Memory B cell (primary cell): ENCODE data around the gene PLA2G3.
A peak's percentile ranks its signal among the peaks of the same experiment; 100 is the strongest.
"Not testable (repeated sequence)": the region's sequence is repeated elsewhere in the genome, so short reads cannot be mapped to it uniquely, and the experiment has no call there.

Experiments used
- ATAC-seq: fragments of 150-1000 bp; cut with Tn5 transposase; 2 replicates; pipeline ENCODE4 v1.10.0; 2021; ENCODE audit warnings: low read depth, mild to moderate bottlenecking, moderate library complexity
- DNase-seq, 2 donors: peaks; one replicate each; pipeline ENCODE4 v3.0.0; 2022; ENCODE audit warnings: low spot score in 2 of 2
- H3K27ac Mint-ChIP-seq: one replicate; pipeline ENCODE4 v1.8.0; 2022; ENCODE audit warnings: mild to moderate bottlenecking, moderate library complexity, mixed read lengths
- H3K27me3 Mint-ChIP-seq: one replicate; pipeline ENCODE4 v1.8.0; 2022; ENCODE audit warnings: mixed read lengths
- H3K36me3 Mint-ChIP-seq: one replicate; pipeline ENCODE4 v1.8.0; 2022; ENCODE audit warnings: mild to moderate bottlenecking, mixed read lengths
- H3K4me1 Mint-ChIP-seq: one replicate; pipeline ENCODE4 v1.8.0; 2022; ENCODE audit warnings: mixed read lengths
- H3K4me3 Mint-ChIP-seq: one replicate; pipeline ENCODE4 v1.8.0; 2022; ENCODE audit warnings: mild to moderate bottlenecking, moderate library complexity, mixed read lengths
- H3K9me3 Mint-ChIP-seq: one replicate; pipeline ENCODE4 v1.8.0; 2022; ENCODE audit warnings: mixed read lengths

PLA2G3 gene, protein sequence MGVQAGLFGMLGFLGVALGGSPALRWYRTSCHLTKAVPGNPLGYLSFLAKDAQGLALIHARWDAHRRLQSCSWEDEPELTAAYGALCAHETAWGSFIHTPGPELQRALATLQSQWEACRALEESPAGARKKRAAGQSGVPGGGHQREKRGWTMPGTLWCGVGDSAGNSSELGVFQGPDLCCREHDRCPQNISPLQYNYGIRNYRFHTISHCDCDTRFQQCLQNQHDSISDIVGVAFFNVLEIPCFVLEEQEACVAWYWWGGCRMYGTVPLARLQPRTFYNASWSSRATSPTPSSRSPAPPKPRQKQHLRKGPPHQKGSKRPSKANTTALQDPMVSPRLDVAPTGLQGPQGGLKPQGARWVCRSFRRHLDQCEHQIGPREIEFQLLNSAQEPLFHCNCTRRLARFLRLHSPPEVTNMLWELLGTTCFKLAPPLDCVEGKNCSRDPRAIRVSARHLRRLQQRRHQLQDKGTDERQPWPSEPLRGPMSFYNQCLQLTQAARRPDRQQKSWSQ

DNA sequence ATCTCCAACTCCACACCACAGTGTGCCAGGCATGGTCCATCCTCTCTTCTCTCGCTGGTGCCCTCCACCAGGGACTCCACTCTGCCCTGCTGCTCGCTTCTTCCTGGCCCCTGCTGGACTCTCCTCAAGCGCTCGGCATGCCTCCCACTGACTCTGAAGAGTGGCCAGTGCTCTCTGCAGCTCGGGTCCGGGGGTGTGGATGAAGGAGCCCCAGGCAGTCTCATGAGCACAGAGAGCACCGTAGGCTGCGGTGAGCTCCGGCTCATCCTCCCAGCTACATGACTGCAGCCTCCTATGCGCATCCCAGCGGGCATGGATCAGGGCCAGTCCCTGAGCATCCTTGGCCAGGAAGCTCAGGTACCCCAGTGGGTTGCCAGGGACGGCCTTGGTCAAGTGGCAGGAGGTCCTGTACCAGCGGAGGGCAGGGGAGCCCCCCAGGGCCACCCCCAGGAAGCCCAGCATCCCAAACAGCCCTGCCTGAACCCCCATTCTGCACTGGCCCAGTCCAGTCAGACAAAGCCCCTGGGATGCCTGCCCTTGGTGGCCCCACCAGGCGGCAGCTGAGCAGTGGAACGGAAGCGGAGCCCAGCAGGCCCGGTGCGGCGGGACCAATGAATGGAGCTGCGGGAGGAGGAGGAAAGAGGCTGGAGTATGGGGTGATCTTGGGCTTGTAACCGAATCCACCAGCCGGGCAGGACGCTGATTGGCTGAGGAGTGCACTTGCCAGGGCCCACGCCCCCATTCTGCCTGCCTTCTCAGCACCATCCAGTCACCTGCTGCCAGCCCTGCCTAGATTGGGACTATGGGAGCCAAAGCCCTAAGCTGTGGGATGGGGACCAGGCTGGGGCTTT, at the start of gene PLA2G3:
Gene PLA2G3 (minus strand): TSS at position 643 of the 851 bp plus-strand sequence. CDS start 154 bp downstream, at position 489.
- DNase-seq, result no peak
- H3K9me3 Mint-ChIP-seq, result no peaks in the 10 kb centered on the region
- no peak for ATAC-seq
- H3K36me3 Mint-ChIP-seq, result no peaks in the 10 kb centered on the region
- H3K4me3 Mint-ChIP-seq, result no peak within 1 kb of the TSS
- H3K4me1 Mint-ChIP-seq, result no peaks in the 10 kb centered on the region
- no peak within 1 kb of the TSS for H3K27ac Mint-ChIP-seq
- H3K27me3 Mint-ChIP-seq, result peaks cover 7% of the 10 kb centered on the region

DNA sequence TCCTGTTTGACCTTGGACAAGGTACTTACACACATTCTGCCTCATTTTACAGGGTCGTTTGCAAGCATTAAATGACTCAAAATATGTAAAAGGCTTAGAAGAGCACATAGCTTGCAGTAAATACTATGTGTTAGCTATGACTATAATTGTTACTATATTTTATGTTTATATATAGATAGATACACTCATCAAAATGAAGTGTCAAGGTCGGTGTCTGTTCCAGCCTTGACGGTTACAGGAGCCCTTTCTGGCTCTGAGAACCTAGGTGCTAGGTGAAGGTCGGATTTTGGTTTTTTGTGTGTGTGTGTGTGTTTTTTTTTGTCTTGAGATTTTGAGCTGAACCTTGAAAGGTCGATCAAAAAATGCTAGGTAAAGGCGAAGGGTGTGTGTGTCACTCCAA, 47.3 kb upstream of the PLA2G3 start:
- DNase-seq (no peak), ATAC-seq (no peak)
- Mint-ChIP-seq H3K4me1 (peaks cover 3% of the 10 kb centered on the region), H3K4me3 (no peak overlapping the region), H3K36me3 (peaks cover 24% of the 10 kb centered on the region), H3K27ac (no peak overlapping the region), H3K9me3 (no peaks in the 10 kb centered on the region), H3K27me3 (no peaks in the 10 kb centered on the region)

DNA sequence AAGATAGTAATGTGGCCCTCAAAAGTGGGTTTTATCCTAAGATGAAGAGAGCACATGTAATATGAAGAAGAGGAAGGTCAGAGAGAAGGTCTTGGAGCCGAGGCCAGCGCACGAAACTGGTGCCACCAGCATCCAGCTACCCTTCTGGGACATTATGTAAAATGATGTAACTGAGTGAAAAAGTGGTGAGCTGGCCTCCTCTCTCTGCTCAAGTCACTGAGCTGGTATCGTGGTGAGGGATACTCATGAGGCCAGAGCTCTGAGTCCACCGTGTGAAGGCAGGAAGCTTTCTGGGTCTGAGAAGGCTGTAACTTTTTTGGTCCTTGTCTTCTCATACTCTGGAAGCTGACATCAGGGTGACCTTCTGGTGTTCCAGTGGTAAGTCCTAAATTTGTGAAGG, 44.7 kb upstream of the PLA2G3 start:
- H3K4me1 Mint-ChIP-seq, result peaks cover 5% of the 10 kb centered on the region
- ATAC-seq (no peak), DNase-seq (no peak)
- H3K4me3 Mint-ChIP-seq, result no peak overlapping the region
- no peak overlapping the region for H3K27ac Mint-ChIP-seq
- no peaks in the 10 kb centered on the region for H3K9me3 Mint-ChIP-seq
- no peaks in the 10 kb centered on the region for H3K27me3 Mint-ChIP-seq
- peaks cover 22% of the 10 kb centered on the region for H3K36me3 Mint-ChIP-seq

DNA sequence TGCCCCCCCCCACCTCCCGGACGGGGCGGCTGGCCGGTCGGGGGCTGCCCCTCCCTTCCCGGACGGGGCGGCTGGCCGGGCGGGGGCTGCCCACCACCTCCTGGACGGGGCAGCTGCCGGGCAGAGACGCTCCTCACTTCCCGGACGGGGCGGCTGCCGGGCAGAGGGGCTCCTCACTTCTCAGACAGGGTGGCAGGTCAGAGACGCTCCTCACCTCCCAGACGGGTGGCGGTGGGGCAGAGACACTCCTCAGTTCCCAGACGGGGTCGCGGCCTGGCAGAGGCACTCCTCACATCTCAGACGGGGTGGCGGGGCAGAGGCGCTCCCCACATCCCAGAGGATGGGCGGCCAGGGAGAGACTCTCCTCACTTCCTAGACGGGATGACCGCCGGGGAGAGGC, 43.7 kb upstream of the PLA2G3 start:
- no peaks in the 10 kb centered on the region for H3K27me3 Mint-ChIP-seq
- DNase-seq, result no peak
- peaks cover 5% of the 10 kb centered on the region for H3K4me1 Mint-ChIP-seq
- H3K36me3 Mint-ChIP-seq, result peaks cover 24% of the 10 kb centered on the region
- H3K27ac Mint-ChIP-seq, result no peak overlapping the region
- no peak for ATAC-seq
- H3K9me3 Mint-ChIP-seq, result no peaks in the 10 kb centered on the region
- H3K4me3 Mint-ChIP-seq, result no peak overlapping the region

DNA sequence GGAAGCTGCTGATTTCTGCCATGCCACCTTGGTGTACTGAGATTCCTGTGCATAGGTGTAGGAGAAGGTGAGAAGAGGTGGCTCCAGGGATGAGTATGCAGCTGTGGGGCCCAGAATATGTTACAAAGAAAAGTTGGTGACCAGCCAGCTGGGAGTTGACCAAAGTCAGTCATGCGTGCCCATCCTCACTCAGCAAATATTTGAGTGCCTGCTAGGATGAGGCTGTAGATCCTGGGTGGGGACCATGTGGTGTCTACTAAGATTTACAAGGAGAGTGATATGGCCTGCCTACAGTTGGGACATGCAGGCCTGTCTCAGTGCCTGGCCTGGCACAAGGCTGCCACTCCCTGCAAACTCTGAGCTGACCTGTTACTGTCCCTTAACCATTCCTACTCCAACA, 39.0 kb upstream of the PLA2G3 start:
- Mint-ChIP-seq H3K9me3 (no peaks in the 10 kb centered on the region), H3K36me3 (peaks cover 16% of the 10 kb centered on the region), H3K27me3 (no peaks in the 10 kb centered on the region), H3K4me3 (no peak overlapping the region), H3K4me1 (peaks cover 9% of the 10 kb centered on the region), H3K27ac (no peak overlapping the region)
- DNase-seq (no peak), ATAC-seq (no peak)

DNA sequence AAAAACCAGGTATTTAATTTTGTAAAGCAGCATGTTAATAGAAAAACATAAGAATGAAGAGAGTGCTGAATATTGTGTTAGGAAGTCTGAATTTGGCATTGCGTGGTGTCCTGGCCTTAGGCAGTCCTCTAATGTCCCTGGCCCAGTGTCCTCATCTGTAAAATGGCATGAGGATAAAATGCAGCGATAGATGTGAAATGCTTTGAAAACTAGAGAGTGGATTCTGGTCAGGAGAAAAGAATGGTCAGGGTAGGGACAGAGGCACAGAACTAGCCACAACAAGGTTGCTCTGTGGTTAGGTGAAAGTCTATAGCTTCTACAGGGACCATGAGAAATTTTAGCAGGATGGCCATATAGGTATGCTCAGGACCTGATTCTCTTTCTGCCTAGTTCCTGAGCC, 38.6 kb upstream of the PLA2G3 start:
- Mint-ChIP-seq H3K36me3 (peaks cover 17% of the 10 kb centered on the region), H3K4me3 (no peak overlapping the region), H3K4me1 (peaks cover 9% of the 10 kb centered on the region), H3K27me3 (no peaks in the 10 kb centered on the region), H3K9me3 (no peaks in the 10 kb centered on the region), H3K27ac (no peak overlapping the region)
- DNase-seq, result no peak
- no peak for ATAC-seq

DNA sequence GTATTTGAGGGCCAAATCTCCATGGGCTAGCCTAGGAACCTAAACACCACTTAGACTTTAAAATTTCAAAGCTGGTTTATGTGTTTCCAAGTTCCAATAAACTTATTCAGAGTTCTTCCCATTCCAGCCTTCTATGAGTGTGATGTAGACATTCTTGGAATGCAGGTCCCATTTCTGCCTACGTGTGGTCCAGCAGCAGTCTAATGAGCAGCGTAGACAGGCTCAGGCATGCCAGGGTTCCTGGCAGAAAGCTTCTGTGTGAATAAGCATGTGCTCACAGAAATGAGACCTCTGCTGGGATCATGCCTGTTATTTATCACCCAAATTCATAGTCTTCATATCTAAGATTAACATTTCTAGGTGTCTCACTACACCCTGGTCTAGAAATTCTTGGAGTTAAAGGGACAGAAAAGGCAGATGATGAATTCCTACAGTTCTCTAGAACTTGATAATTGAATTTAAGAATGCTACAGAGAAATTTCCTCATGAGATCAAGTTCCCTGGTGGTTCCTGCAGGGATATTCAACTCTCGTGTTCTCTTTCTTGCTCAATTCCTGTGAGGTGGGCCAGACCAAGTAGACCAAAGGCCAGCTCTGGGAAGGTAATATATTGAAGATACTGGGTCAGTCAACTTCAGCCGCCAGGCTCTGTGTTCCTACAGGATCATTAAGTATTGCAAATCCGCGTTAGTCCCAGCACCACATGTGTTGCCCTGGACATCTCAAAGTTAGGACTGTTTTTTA, 37.3 kb upstream of the PLA2G3 start:
- Mint-ChIP-seq H3K4me3 (no peak overlapping the region), H3K36me3 (peaks cover 21% of the 10 kb centered on the region), H3K27ac (no peak overlapping the region), H3K9me3 (no peaks in the 10 kb centered on the region), H3K4me1 (peaks cover 13% of the 10 kb centered on the region), H3K27me3 (no peaks in the 10 kb centered on the region)
- no peak for DNase-seq
- ATAC-seq, result no peak

DNA sequence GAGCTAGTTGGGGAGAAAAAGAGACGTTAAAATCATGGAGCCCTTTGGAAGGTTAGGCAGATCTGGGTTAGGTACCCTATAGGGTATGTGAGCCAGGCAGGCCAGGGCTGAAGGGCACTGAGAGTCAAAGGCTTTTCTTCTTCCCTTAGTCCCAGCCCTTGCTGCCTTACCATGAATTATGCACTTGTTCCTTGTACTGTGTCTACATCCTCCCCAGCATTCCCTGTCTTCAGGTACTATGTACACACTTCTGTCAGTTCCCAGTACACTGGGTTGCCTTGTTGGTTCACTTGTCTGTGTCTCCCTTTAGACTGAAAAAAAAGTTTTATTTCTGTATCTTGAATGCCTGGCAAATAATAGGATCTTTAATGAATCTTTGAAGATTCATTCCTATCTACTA, 36.6 kb upstream of the PLA2G3 start:
- ATAC-seq (no peak), DNase-seq (no peak)
- Mint-ChIP-seq H3K9me3 (no peaks in the 10 kb centered on the region), H3K36me3 (peaks cover 21% of the 10 kb centered on the region), H3K4me1 (peaks cover 13% of the 10 kb centered on the region), H3K27ac (no peak overlapping the region), H3K27me3 (no peaks in the 10 kb centered on the region), H3K4me3 (no peak overlapping the region)

DNA sequence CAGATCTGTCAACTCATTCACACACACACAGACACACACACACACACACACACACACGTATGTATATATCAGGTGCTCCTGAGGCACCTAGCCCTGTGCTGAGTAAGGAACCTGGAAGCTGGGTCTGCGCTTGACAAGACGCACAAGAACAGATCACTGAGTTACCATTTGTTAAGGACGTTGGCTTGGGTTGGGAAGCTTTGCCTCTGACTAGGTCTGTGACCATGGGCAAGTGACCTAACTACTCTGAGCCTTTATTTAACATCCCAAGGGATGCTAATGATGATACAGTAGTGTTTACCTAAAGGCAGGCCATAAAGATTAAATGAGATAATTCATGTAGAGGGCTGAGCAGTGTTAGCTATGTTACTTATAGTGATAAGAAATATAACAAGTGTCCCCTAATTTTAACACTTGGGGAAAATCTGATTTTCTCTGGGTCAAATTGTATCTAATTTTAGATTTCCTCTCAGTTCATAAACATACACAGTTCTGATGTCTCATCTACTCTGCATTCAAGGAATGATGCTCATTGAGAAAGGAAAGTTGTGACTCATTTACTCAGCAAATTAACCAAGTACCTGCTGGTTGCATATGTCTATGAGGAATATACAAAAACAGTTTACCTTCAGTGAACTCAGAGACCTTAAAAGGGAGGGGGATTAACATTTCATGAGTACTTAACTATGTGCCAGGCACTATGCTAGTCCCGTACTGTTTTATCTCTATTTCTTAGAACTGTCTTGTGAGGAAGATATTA, 33.3 kb upstream of the PLA2G3 start:
- Mint-ChIP-seq H3K4me3 (no peak overlapping the region), H3K4me1 (peaks cover 14% of the 10 kb centered on the region), H3K36me3 (peaks cover 16% of the 10 kb centered on the region), H3K27ac (no peak overlapping the region), H3K27me3 (no peaks in the 10 kb centered on the region), H3K9me3 (no peaks in the 10 kb centered on the region)
- DNase-seq (no peak), ATAC-seq (no peak)

DNA sequence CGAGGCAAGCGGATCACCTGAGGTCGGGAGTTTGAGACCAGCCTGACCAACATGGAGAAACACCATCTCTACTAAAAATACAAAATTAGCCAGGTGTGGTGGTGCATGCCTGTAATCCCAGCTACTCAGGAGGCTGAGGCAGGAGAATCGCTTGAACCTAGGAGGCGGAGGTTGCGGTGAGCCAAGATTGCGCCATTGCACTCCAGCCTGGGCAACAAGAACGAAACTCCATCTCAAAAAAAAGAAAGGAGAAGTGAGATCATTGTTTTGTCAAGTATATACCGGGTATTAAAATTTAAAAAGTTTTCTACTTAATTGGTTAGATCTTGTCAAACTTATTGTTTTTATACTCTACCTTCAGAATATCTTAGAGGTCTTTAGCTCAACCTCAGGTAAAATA, 31.4 kb upstream of the PLA2G3 start:
- DNase-seq, H3K27ac Mint-ChIP-seq, H3K4me3 Mint-ChIP-seq, H3K9me3 Mint-ChIP-seq, H3K27me3 Mint-ChIP-seq: not testable (repeated sequence)
- H3K36me3 Mint-ChIP-seq, result peaks cover 20% of the 10 kb centered on the region
- peak; percentile 17 for ATAC-seq
- peaks cover 20% of the 10 kb centered on the region for H3K4me1 Mint-ChIP-seq

DNA sequence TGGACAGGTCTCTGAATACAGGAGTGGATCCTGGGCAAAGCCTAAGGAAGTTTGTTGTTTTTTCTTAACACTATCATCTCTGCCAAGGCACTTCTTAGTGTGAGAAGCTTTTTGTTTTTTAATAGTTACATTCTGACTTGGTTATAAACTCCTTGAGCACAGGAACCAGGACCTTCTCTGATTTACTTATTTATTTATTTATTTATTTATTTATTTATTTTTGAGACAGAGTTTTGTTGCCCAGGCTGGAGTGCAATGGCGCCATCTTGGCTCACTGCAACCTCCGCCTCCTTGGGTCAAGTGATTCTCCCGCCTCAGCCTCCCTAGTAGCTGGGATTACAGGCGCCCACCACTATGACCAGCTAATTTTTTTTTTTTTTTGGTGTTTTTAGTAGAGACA, 30.7 kb upstream of the PLA2G3 start:
- H3K4me1 Mint-ChIP-seq, result peaks cover 25% of the 10 kb centered on the region

DNA sequence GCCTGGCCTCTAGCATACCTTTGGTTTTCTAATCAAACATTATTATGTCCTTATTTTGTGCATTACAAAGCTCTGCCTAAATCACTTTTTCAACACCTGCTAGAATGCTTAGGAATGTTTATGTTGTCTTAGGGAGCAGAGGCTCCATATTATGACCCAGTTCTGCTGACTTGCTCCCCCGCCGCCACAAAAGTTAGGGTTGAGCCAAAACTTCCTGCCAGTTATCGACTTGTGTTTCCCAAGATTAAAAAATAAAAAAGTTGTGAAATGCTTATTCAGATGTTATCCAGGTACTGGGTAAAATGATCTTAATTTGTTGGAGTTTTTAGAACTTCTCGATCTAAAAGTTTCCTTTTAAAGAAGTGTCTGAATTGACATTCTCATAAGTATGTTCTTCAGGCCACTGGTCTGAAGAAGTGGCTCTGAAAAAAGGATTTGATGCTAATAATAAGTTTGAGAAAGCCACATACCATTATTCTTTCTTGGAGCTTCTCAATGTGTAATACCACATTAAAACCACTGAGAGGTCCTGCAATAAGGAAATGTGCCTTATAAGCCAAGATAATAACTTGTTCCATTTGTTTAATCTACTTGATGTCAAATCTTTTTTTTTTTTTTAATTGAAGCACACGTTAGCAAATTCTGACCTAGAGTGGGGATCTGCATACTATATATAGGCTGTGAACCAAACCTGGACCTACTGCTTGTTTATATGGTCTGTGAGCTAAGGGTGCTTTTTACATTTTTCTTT, 21.9 kb upstream of the PLA2G3 start:
- peak overlapping the region; percentile 96 for H3K27ac Mint-ChIP-seq
- no peak for DNase-seq
- no peak for ATAC-seq
- H3K27me3 Mint-ChIP-seq, result no peaks in the 10 kb centered on the region
- no peak overlapping the region for H3K4me3 Mint-ChIP-seq
- H3K4me1 Mint-ChIP-seq, result peaks cover 22% of the 10 kb centered on the region
- no peaks in the 10 kb centered on the region for H3K9me3 Mint-ChIP-seq
- peaks cover 14% of the 10 kb centered on the region for H3K36me3 Mint-ChIP-seq

More for the DNA sequence above, 30.7 kb upstream of the PLA2G3 start:
- no peaks in the 10 kb centered on the region for H3K9me3 Mint-ChIP-seq
- no peak for ATAC-seq
- no peak for DNase-seq
- no peak overlapping the region for H3K27ac Mint-ChIP-seq
- no peak overlapping the region for H3K4me3 Mint-ChIP-seq
- H3K27me3 Mint-ChIP-seq, result no peaks in the 10 kb centered on the region
- peaks cover 24% of the 10 kb centered on the region for H3K36me3 Mint-ChIP-seq

DNA sequence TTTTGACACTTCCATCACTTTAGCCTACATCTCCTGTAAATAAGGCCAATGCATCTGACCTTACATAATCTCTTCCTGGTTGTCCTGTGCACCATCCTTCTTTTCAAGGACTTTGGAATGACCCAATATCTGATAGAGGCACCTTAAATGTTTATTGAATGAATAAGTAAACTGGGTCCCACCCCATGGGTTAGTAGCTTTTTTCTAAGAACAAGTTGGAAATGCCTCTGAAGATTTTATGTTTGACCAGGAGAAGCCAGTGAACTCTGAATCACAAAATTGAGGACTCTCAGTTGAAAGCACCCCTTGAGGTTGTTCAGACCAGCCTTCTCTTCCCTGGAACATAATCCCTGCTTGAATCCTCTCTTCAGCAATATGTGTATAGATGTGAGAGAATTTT, 21.1 kb upstream of the PLA2G3 start:
- DNase-seq (no peak), ATAC-seq (no peak)
- Mint-ChIP-seq H3K4me3 (peak overlapping the region; percentile 98), H3K4me1 (peaks cover 20% of the 10 kb centered on the region), H3K27me3 (no peaks in the 10 kb centered on the region), H3K27ac (peak overlapping the region; percentile 96), H3K36me3 (peaks cover 9% of the 10 kb centered on the region), H3K9me3 (no peaks in the 10 kb centered on the region)
